GM19395 (cell line): ENCODE results near the gene EPS8L2.

Source experiments
- ATAC-seq: cut with Tn5 transposase; IDR thresholded peaks from one replicate; pipeline ENCODE4 v1.9.1; 2021; ENCODE audit warnings: mild to moderate bottlenecking, moderate library complexity; ENCODE audit not compliant: unreplicated experiment

EPS8L2 gene

GRCh38 chr11:705646-706438 is at the start of gene EPS8L2:
Gene EPS8L2 (plus strand): TSS chr11:706231. CDS start chr11:709408, 3,177 bp downstream.
- no peak for ATAC-seq

GRCh38 chr11:656426-656825 is 49.6 kb upstream of the EPS8L2 start:
- no peak for ATAC-seq

GRCh38 chr11:656866-657265 is 49.2 kb upstream of the EPS8L2 start:
- ATAC-seq = no peak

- no peak for ATAC-seq
Measured at GRCh38 chr11:657691-658126, 48.3 kb upstream of the EPS8L2 start.

GRCh38 chr11:659532-660085 is 46.4 kb upstream of the EPS8L2 start:
- no peak for ATAC-seq

- ATAC-seq = no peak
Measured at GRCh38 chr11:660281-660680, 45.8 kb upstream of the EPS8L2 start.

GRCh38 chr11:660681-661444 is 45.2 kb upstream of the EPS8L2 start:
- ATAC-seq = no peak

- ATAC-seq = no peak
Measured at GRCh38 chr11:662689-663274, 43.2 kb upstream of the EPS8L2 start.

- ATAC-seq = no peak
Measured at GRCh38 chr11:665062-665703, 40.8 kb upstream of the EPS8L2 start.

GRCh38 chr11:665704-666281 is 40.2 kb upstream of the EPS8L2 start:
- no peak for ATAC-seq

GRCh38 chr11:673866-674265 is 32.2 kb upstream of the EPS8L2 start:
- no peak for ATAC-seq

- ATAC-seq = no peak
Measured at GRCh38 chr11:674406-674805, 31.6 kb upstream of the EPS8L2 start.

GRCh38 chr11:678297-678696 is 27.7 kb upstream of the EPS8L2 start:
- no peak for ATAC-seq

GRCh38 chr11:679271-680207 is 26.5 kb upstream of the EPS8L2 start:
- ATAC-seq = no peak

GRCh38 chr11:680476-680875 is 25.6 kb upstream of the EPS8L2 start:
- ATAC-seq = no peak

GRCh38 chr11:680970-681369 is 25.1 kb upstream of the EPS8L2 start:
- no peak for ATAC-seq

GRCh38 chr11:686451-687243 is 19.4 kb upstream of the EPS8L2 start:
- ATAC-seq = no peak

GRCh38 chr11:687751-688150 is 18.3 kb upstream of the EPS8L2 start:
- no peak for ATAC-seq

GRCh38 chr11:688681-689080 is 17.4 kb upstream of the EPS8L2 start:
- no peak for ATAC-seq
